Stimulated activated CD4-positive, alpha-beta T cell treated with anti-CD3 and anti-CD28 coated beads, TNF-alpha, amount 100 ng/mL, for 1 hour (primary cell): ENCODE data around the gene CERS5.

Source experiments
- DNase-seq, 3 donors: peaks; one replicate each; pipeline ENCODE4 v3.0.0-alpha.2; 2020; ENCODE audit warnings: low read depth in 3 of 3, low spot score in 1 of 3

The CERS5 gene

GRCh38 chr12:50132505-50133135 lies 34.5 kb downstream of the CERS5 start:
- no peak for DNase-seq

DNA sequence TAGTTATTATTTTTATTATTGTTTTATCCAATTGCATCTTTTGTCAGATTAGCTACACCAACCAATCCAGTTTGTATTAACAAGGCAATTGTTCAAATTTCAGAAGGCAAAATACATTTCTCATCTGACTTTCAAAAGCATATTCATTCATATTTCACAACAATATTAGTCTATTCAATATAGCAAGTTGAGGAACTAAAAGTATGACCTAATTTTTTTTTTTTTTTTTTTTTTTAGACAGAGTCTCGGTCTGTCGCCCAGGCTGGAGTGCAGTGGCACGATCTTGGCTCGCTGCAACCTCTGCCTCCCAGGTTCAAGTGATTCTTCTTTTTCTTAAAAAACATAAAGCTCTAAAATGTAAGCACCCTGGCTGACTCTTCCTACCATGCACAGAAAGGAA lies 37.9 kb downstream of the CERS5 start:
- DNase-seq, result no peak

GRCh38 chr12:50127546-50127945 lies 39.6 kb downstream of the CERS5 start:
- DNase-seq, result no peak

- DNase-seq, result no peak
These were observed 44.0 kb downstream of the CERS5 start for GRCh38 chr12:50123203-50123602.

DNA sequence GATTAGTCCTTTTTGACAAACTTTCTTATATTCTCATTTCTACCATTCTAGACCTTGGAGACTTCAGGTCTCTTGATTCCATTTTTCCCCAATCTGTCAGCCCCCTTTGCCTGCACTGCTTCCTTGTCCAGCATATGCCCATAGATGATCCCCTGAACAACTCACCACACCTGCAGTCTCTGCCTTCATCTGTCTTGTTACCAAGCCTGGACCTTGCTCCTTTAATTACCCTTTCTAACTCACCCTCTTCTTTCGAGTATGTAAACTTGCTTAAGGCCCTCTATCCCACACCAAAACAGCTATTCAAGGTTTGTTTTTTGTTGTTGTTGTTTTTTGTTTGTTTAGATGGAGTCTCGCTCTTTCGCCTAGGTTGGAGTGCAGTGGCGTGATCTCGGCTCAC lies 45.5 kb downstream of the CERS5 start:
- no peak for DNase-seq

DNA sequence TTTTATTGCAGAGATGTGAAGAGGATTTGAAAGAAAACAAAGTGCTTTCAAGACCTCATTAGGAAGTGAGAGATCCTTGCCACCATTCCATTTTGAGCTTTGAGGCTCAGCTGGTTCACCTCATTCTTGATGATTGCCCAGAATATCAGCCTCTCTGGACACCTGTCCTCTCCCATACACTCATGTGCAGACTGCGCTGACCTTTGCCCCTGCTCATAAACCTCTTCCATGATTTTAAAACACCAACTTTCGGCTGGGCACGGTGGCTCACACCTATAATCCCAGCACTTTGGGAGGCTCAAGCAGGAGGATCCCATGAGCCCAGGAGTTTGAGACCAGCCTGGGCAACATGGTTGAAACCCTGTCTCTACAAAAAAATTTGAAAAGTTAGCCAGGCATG lies 46.2 kb downstream of the CERS5 start:
- DNase-seq, result no peak

DNA sequence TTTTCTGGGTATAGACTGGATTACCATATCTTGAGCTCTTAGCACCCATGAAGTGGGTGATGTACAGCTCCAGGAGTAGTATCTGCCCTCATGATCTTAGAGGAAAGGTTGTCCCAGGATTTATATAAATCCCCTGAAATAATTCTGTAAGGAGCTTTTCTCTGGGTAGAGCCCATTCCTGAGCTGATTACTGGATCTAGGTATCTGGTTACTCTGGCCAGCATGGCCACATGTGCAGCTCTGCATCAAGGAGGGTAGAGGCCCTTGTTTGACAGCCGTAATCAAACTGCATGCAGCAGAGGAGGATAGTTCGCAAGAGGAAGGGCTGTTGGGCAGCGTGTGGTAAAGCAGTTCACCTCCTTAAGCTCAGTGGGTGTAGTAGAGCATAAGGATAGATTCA lies 46.6 kb downstream of the CERS5 start:
- DNase-seq, result no peak

DNA sequence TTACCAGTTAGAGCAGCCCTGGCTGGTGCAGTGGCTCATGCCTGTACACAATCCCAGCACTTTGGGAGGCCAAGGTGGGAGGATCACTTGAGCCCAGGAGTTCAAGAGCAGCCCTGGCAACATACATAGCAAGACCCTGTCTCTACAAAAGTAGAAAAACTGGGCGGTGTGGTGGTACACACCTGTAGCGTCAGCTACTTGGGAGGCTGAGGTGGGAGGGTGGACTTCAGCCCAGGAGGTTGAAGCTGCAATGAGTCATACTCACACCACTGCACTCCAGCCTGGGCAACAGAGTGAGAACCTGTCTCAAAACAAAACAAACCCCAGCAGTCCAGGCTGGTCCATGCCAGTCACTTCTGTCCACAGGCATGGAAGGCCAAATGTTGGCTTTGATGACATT lies 47.8 kb downstream of the CERS5 start:
- DNase-seq, result no peak

DNA sequence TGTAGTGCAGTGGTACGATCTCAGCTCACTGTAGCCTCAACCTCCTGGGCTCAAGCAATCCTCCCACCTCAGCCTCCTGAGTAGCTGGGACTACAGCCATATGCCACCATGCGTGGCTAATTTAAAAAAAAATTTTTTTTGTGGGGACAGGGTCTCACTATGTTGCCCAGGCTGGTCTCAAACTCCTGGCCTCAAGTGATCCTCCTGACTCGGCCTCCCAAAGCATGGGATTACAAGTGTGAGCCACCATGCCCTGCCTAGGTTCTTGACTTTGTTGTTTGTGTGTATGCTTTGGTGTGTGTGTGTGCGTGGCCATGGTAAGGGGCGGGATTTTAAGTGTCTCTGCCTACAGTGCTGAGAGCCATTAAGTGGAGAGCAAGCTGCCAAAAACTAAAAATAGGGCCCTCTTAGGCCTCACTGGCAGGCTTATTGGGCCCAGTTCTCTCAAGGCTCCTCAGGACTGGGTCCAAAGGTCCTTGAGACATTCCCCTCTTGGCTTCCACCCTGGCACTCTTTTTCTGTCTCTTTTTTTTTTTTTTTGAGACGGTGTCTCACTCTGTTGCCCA lies 50.0 kb downstream of the CERS5 start:
- no peak for DNase-seq

DNA sequence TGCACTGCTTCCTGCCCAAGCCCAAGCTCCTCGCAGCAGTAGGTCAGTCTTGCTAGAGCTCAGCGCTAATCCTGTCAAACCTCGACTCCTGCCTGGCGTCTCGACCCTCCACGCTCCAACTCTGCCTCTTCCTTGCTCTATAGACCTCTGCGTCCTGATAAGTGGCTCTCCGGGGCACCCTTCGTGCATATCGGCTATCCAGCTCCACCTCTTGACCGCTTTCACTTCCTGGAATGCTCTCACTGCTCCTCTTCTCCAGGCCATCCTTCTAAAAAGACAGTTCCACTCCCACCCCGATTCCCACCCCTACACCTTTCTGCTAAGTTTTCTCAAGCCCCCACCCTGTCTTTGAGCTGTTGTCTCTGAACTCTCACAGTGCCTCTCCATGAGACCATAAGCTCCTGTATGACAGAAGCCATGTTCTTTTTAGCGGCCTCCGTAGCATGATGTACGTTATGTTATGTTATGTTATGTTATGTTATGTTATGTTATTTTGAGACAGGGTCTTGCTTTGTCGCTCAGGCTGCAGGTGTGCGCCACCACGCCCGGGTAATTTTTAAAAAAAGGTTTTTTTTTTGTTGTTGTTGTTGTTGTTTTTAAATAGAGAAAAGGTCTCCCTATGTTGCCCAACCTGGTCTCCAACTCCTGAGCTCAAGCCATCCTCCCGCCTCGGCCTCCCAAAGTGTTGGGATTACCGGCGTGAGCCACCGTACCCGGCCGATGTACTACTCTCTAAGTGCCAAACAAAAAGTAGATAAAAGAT lies 54.5 kb downstream of the CERS5 start:
- no peak for DNase-seq

GRCh38 chr12:50111693-50112455 lies 55.3 kb downstream of the CERS5 start, which contains the start of gene COX14:
Gene COX14, plus strand, starts transcription at chr12:50112236. Its CDS starts 7,808 bp downstream, at chr12:50120044.
- peak; percentile 97 to 99 (median 97) for DNase-seq

DNA sequence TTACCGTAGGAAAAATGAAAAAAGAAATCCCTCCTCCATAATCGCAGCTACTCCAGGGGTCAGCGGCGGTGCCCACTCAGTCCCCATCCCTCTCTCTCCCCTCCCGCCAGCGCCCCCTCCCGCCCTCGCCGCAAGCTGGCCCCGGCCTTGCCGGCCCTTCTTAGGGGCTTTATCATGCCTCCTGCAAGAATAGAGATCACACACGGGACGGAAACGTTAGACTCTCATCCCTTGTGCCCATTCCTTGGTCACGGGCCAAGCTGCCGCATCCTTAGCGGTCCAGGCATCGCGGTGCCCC lies 55.8 kb downstream of the CERS5 start:
- DNase-seq, result no peak

DNA sequence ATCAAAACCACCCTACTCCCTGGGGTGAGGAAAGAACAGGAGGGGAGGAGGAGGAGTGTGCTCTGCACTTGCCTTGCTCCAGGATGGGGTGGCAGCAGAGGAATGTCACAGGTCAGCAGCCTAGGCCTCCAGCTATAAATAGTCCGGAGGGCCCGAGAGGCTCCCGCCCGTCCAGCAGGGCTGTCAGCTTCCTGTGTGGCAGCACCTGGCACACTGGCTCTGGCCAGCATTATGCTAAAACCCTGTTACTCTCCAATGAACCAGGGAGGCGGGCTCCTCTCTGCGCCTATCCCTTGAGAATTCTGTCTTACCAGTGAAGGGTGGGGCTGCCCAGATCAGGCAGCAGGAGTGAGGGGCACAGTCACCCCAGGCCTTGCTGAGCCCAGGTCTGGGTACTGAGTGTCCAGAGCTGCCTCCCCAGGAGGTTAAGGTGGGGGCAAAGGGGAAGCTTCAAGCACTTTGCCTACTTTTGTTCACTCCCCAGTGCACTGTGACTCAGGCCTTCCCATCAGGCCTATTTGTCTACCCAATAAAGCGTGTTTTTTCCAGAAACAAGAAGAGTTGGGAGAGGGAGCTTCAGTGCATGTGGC lies 56.3 kb downstream of the CERS5 start:
- DNase-seq, result no peak

- no peak for DNase-seq
These were observed 56.9 kb downstream of the CERS5 start for GRCh38 chr12:50110127-50110761.

DNA sequence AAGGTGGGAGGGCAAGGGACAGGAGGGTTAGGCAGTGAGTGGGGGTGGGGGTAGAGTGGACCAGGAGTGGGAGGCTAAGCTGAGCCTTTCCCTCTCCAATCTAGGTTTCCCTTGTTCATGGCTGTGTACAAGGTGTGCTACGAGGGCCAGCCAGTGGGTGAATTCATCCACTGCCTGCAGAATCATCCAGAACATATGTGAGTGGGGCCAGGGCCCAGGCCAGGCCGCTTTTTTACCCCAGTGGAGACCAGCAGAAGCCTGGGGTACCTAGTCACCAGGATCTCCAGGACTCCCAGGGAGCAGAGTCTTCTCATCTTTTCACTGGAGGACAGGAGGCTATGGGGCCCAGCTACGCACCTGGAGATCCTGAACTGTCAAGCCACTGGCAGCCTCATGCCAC lies 57.9 kb downstream of the CERS5 start:
- DNase-seq, result no peak

DNA sequence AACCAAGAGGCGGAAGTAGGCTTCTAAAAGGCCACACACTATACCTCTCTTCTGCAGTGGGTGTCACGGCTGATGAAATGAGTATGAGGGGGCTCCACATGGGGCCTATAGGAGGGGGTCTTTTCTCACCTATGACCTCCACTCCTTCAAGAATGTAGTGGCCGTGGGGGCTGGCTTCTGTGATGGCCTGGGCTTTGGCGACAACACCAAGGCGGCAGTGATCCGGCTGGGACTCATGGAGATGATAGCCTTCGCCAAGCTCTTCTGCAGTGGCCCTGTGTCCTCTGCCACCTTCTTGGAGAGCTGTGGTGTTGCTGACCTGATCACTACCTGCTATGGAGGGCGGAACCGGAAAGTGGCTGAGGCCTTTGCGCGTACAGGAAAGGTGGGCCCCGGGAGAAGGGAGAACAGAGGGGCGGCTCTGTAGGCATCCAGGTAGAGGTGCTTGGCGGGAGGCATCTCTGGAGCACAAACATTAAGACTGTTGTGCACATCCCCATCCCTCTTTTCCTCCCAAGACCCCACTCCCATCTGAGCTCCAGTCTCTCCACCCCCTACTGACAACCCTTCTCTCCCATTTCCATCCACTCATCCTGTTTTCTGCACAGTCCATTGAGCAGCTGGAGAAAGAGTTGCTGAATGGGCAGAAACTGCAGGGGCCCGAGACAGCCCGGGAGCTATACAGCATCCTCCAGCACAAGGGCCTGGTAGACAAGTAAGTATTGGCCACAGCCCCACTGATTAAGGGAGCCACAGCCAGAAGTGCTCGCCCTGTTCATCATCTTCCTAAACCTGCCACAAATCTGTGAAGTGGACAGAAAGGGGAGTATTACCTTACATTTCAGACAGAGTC lies 59.5 kb downstream of the CERS5 start:
- DNase-seq, result no peak

DNA sequence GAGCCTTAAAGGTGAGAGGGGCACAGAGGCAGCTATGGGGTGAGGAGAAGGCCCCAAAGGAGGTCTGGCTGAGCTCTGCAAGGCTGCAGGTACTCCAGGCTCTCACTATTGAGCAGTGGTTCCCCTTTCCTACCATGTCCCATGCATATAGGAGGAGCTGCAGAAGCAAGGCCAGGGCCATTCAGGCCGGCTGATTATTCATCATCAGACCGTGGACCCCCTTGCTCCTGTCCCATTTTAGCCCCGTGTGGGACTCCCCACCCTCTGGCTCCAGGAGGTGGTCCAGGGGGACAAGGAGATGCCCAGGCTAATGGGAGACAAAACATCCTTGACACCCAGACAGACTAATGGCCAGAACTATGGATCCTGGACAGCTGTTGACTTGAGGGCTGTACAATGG lies 60.3 kb downstream of the CERS5 start:
- no peak for DNase-seq

DNA sequence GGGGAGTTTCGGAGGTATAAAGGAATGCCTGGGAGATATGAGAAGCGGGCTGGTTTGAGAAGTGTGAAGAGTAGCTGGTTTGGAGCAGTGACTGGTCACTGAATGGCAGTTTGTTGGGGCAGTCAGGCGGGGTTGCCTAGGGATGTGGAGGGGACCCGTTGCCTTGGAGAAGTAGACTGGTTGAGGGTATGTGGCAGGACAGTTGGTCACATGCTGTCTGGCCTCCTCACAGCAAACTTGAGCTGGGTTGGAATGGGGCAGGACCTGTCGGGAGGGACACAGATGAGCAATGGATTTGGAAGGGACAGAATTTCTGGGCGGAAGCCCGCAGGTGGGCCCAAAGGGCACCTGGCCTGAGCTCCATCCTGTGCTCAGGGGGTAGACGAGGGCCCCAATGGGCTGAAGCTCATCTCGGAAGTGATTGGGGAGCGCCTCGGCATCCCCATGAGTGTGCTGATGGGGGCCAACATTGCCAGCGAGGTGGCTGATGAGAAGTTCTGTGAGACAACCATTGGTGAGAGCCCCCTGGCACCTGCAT lies 61.2 kb downstream of the CERS5 start:
- DNase-seq, result no peak

DNA sequence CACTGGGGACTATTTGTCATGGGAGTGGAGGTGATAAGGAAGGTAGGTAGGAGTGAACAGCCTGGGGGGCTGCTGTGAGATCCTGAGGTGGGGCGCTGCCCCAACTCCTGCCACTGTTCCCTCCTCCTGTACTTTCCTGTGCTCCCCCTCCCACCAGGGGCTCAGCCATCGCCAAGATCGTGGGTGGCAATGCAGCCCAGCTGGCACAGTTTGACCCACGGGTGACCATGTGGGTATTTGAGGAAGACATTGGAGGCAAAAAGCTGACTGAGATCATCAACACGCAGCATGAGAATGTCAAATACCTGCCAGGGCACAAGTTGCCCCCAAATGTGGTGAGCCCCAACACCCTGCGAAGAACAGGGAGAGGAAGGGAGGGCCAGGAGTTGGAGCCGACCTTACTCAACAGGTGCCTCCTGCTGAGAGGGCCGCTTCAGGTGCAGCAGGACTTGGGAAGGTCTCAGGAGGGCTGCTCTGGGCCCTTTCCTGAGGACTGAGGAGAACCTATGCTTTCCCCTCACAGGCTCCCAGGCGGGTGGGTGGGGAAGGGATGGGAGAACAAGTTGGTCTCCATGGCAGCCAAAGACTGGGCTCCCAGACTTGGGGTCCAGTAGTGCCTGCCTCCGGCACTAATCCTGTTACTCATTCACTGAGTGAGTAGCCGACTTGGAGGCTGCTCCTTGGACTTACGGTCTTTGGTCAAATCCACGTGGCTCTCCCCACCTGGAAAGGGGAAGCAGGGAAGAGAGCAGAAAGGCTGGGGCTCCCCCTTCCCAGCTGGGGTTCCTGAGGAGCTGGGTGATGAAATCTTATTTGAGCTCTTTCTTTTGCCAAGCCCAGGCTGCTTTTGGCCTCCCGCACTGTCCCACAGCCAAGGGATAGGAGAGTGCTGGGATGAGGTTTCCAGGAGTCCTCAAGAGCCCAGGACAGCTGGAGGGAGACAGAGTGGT lies 62.5 kb downstream of the CERS5 start:
- DNase-seq, result no peak
